HCT116 (cell line): ENCODE data around the gene GABBR2. TPM values are rescaled to one million over a fixed set of nuclear protein-coding genes. Genes with fewer than 3 reads are reported as not detected.

ENCODE experiments used
- ATAC-seq: fragments of 200-7000 bp; cut with Tn5 transposase; 2 replicates; pipeline ENCODE4 v1.9.1; 2020; ENCODE audit warnings: mild to moderate bottlenecking, moderate library complexity
- BruUV-seq: library from RNA; stranded (reverse); fragments of 400-500 nt; replicated peaks from 2 replicates; lab custom pipeline; 2021; lab: Mats Ljungman, UMichigan
- CTCF ChIA-PET: fragments of 300-600 bp; sonication (Branson Sonifier 250); formaldehyde crosslinking; loops from one replicate; lab custom pipeline; 2021; ENCODE audit warnings: antibody characterized with exemption; lab: Charles Lee
- POLR2A ChIA-PET: fragments of 300-600, 350-600 bp; sonication (Branson Sonifier 250); formaldehyde crosslinking; loops from one replicate; lab custom pipeline; 2021; ENCODE audit warnings: antibody characterized with exemption; lab: Charles Lee
- RAD21 ChIA-PET, 2 experiments: fragments of 300-600 bp; sonication (Branson Sonifier 250); formaldehyde crosslinking; loops; one replicate each; lab custom pipeline; 2023; ENCODE audit warnings: low total read pairs in 2 of 2; ENCODE audit not compliant: uncharacterized antibody in 2 of 2, unreplicated experiment in 2 of 2, low non-redundant PET in 1 of 2; lab: Charles Lee
- DNase-seq: peaks from one replicate; pipeline ENCODE4 v3.0.0-alpha.2; 2010; ENCODE audit warnings: low read depth, low spot score
- H2AFZ ChIP-seq: fragments of 200-600 bp; shearing (Covaris generic), sonication (generic); 2 replicates; pipeline ENCODE4 v1.6.1; 2017; ENCODE audit warnings: low read depth, mixed run types, mixed read lengths, antibody characterized with exemption, low read length; ENCODE audit not compliant: poor library complexity, severe bottlenecking
- H3K27ac ChIP-seq: 2 replicates; pipeline ENCODE4 v1.5.1; 2012; ENCODE audit warnings: low read depth, low read length
- H3K27me3 ChIP-seq: fragments of 200-600 bp; sonication (generic); 2 replicates; pipeline ENCODE4 v1.6.1; 2016; ENCODE audit warnings: mixed run types, low read length, mixed read lengths; ENCODE audit not compliant: insufficient read depth
- H3K36me3 ChIP-seq, 2 experiments: fragments of 200-500 bp in 1 of 2; fragments of 200-600 bp in 1 of 2; sonication (Bioruptor generic) in 1 of 2; sonication (generic) in 1 of 2; 2 replicates each; pipeline versions ENCODE4 v1.5.1 to v1.6.1; 2014 to 2016; ENCODE audit warnings: low read length in 2 of 2, inconsistent platforms in 1 of 2, mixed read lengths in 1 of 2, mixed run types in 1 of 2; ENCODE audit not compliant: insufficient read depth in 2 of 2, control insufficient read depth in 1 of 2
- H3K4me1 ChIP-seq, 2 experiments: fragments of 200-600 bp in 1 of 2; sonication (generic) in 1 of 2; 2 replicates each; pipeline versions ENCODE4 v1.5.1 to v1.6.1; 2012 to 2017; ENCODE audit warnings: low read length in 2 of 2, inconsistent platforms in 1 of 2, mild to moderate bottlenecking in 1 of 2, mixed read lengths in 1 of 2, mixed run types in 1 of 2, moderate library complexity in 1 of 2; ENCODE audit not compliant: insufficient read depth in 2 of 2, control insufficient read depth in 1 of 2
- H3K4me2 ChIP-seq: fragments of 200-600 bp; sonication (generic); 2 replicates; pipeline ENCODE4 v1.6.1; 2017; ENCODE audit warnings: mixed run types, low read length, mixed read lengths
- H3K4me3 ChIP-seq, 2 experiments: fragments of 200-600 bp in 1 of 2; sonication (generic) in 1 of 2; replicated peaks in 1 of 2; 2 replicates each; pipeline ENCODE4 v1.5.1; 2011 to 2016; ENCODE audit warnings: low read length in 2 of 2, control low read depth in 1 of 2, low read depth in 1 of 2, mild to moderate bottlenecking in 1 of 2, mixed read lengths in 1 of 2, mixed run types in 1 of 2
- H3K79me2 ChIP-seq: fragments of 200-600 bp; sonication (generic); 2 replicates; pipeline ENCODE4 v1.6.1; 2017; ENCODE audit warnings: mild to moderate bottlenecking, mixed run types, low read length, moderate library complexity, mixed read lengths; ENCODE audit not compliant: insufficient read depth
- H3K9ac ChIP-seq: fragments of 200-600 bp; sonication (generic); 2 replicates; pipeline ENCODE4 v1.6.1; 2016; ENCODE audit warnings: low read length, mixed read lengths
- H3K9me2 ChIP-seq: fragments of 200-600 bp; sonication (generic), shearing (Covaris generic); 2 replicates; pipeline ENCODE4 v1.6.1; 2017; ENCODE audit warnings: mixed run types, mild to moderate bottlenecking, moderate library complexity; ENCODE audit not compliant: insufficient read depth
- H3K9me3 ChIP-seq, 2 experiments: fragments of 200-500 bp in 1 of 2; fragments of 200-600 bp in 1 of 2; sonication (Bioruptor generic) in 1 of 2; sonication (generic) in 1 of 2; 2 replicates each; pipeline ENCODE4 v1.6.1; 2014 to 2017; ENCODE audit warnings: low read length in 2 of 2, mixed read lengths in 2 of 2, inconsistent platforms in 1 of 2, low read depth in 1 of 2, mild to moderate bottlenecking in 1 of 2, mixed run types in 1 of 2, moderate library complexity in 1 of 2; ENCODE audit not compliant: control insufficient read depth in 1 of 2, insufficient read depth in 1 of 2
- H4K20me1 ChIP-seq: fragments of 200-600 bp; sonication (generic), shearing (Covaris generic); 2 replicates; pipeline ENCODE4 v1.6.1; 2017; ENCODE audit warnings: mixed run types, mild to moderate bottlenecking, moderate library complexity; ENCODE audit not compliant: insufficient read depth
- CEBPB ChIP-seq: IDR thresholded peaks from 2 replicates; pipeline ENCODE4 v1.6.1; 2012; ENCODE audit warnings: low read depth
- ELF1 ChIP-seq: IDR thresholded peaks from 2 replicates; pipeline ENCODE4 v1.6.1; 2012; ENCODE audit warnings: low read depth, borderline replicate concordance
- JUND ChIP-seq: IDR thresholded peaks from 2 replicates; pipeline ENCODE4 v1.6.1; 2012
- POLR2A ChIP-seq: IDR thresholded peaks from 2 replicates; pipeline ENCODE4 v1.7.0; 2011; ENCODE audit warnings: borderline replicate concordance; ENCODE audit not compliant: insufficient read depth, insufficient read length; ENCODE audit errors: extremely low read depth
- POLR2AphosphoS5 ChIP-seq: IDR thresholded peaks from 2 replicates; pipeline ENCODE4 v1.6.1; 2011; ENCODE audit warnings: mild to moderate bottlenecking, low read depth, low read length, moderate library complexity
- SRF ChIP-seq: IDR thresholded peaks from 2 replicates; pipeline ENCODE4 v1.6.1; 2012; ENCODE audit warnings: low read depth
- ZNF274 ChIP-seq: fragments of 200-500 bp; sonication (Bioruptor generic); IDR thresholded peaks from 2 replicates; pipeline ENCODE4 v1.6.1; 2014; ENCODE audit warnings: mild to moderate bottlenecking, low read depth, low read length, inconsistent platforms
- intact Hi-C: fragments of 100-400 bp; cut with micrococcal nuclease; formaldehyde crosslinking; loops from 2 replicates; pipeline ENCODE4 v1.10.0; 2022
- total RNA-seq: library from RNA; stranded (reverse); gene quantifications from one replicate; pipeline ENCODE4 v1.2.1, GENCODE V29; 2021; ENCODE audit not compliant: unreplicated experiment
- TF ChIP-seq, protein P1 (sequence below): IDR thresholded peaks from 2 replicates; pipeline ENCODE4 v1.6.1; 2012
- TF ChIP-seq, protein P2 (sequence below): IDR thresholded peaks from 2 replicates; pipeline ENCODE4 v1.6.1; 2011; ENCODE audit warnings: mild to moderate bottlenecking, low read length, moderate library complexity; ENCODE audit not compliant: insufficient replicate concordance; ENCODE audit errors: extremely low read depth
- TF ChIP-seq, protein P3 (sequence below): IDR thresholded peaks from 2 replicates; pipeline ENCODE4 v1.6.1; 2012
- TF ChIP-seq, protein P4 (sequence below), 3 experiments: fragments of 200-600 bp in 1 of 3; sonication (generic) in 1 of 3; IDR thresholded peaks in 2 of 3; conservative IDR thresholded peaks in 1 of 3; 2 replicates each; pipeline ENCODE4 v1.5.1; 2012 to 2017; ENCODE audit warnings: low read depth in 2 of 3, low read length in 2 of 3, antibody characterized with exemption in 1 of 3, borderline replicate concordance in 1 of 3, control low read depth in 1 of 3, mild to moderate bottlenecking in 1 of 3, mixed read lengths in 1 of 3, mixed run types in 1 of 3, moderate library complexity in 1 of 3; ENCODE audit not compliant: insufficient read depth in 1 of 3

Gene GABBR2
- total RNA-seq, 1 experiment from 2014 or later = 0.15 TPM

DNA sequence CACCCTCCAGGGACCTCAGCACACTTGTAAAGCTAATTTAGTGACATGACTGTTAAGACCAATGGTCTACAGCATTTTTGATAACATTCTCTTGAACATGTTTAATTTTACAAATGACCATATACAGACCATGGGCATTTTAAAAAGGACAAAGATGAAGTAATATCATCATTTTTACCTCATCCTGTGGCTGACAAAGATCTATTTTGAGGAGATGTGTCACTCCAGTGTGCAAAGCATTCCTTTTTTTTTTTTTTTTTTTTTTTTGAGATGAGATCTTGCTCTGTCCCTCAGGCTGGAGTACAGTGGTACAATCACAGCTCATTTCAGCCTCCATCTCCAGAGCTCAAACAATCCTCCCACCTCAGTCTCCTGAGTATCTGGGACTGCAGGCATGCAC lies 335.1 kb downstream of the GABBR2 start:
- RAD21 ChIA-PET = no interaction called here
- Histone ChIP-seq H3K4me2 (no peak overlapping the region), H3K27ac (no peak overlapping the region)

More for the DNA sequence above, 335.1 kb downstream of the GABBR2 start:
- Histone ChIP-seq H4K20me1 (no peaks in the 10 kb centered on the region), H3K36me3 (no peaks in the 10 kb centered on the region), H3K27me3 (no peaks in the 10 kb centered on the region), H2AFZ (no peak overlapping the region), H3K79me2 (no peaks in the 10 kb centered on the region), H3K4me1 (peaks cover 0 to 8% of the 10 kb centered on the region in 2 experiments; a peak in 2 of 4 replicates), H3K4me3 (no peak overlapping the region), H3K9ac (no peak overlapping the region), H3K9me2 (no peaks in the 10 kb centered on the region), H3K9me3 (no peaks in the 10 kb centered on the region)
- ChIA-PET CTCF (no interaction called here), POLR2A (no interaction called here)
- BruUV-seq = no TSS peak
- ATAC-seq (no peak), DNase-seq (no peak)
- intact Hi-C loops = no loop called here
- TF ChIP-seq JUND (no peak), CEBPB (no peak), POLR2A (no peak), SRF (no peak), ELF1 (no peak), ZNF274 (no peak), POLR2AphosphoS5 (no peak)
- TF ChIP-seq, protein P1, sequence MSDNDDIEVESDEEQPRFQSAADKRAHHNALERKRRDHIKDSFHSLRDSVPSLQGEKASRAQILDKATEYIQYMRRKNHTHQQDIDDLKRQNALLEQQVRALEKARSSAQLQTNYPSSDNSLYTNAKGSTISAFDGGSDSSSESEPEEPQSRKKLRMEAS = no peak
- TF ChIP-seq, protein P2, sequence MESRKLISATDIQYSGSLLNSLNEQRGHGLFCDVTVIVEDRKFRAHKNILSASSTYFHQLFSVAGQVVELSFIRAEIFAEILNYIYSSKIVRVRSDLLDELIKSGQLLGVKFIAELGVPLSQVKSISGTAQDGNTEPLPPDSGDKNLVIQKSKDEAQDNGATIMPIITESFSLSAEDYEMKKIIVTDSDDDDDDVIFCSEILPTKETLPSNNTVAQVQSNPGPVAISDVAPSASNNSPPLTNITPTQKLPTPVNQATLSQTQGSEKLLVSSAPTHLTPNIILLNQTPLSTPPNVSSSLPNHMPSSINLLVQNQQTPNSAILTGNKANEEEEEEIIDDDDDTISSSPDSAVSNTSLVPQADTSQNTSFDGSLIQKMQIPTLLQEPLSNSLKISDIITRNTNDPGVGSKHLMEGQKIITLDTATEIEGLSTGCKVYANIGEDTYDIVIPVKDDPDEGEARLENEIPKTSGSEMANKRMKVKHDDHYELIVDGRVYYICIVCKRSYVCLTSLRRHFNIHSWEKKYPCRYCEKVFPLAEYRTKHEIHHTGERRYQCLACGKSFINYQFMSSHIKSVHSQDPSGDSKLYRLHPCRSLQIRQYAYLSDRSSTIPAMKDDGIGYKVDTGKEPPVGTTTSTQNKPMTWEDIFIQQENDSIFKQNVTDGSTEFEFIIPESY = no peak
- TF ChIP-seq, protein P3, sequence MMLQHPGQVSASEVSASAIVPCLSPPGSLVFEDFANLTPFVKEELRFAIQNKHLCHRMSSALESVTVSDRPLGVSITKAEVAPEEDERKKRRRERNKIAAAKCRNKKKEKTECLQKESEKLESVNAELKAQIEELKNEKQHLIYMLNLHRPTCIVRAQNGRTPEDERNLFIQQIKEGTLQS = no peak
- TF ChIP-seq, protein P4, sequence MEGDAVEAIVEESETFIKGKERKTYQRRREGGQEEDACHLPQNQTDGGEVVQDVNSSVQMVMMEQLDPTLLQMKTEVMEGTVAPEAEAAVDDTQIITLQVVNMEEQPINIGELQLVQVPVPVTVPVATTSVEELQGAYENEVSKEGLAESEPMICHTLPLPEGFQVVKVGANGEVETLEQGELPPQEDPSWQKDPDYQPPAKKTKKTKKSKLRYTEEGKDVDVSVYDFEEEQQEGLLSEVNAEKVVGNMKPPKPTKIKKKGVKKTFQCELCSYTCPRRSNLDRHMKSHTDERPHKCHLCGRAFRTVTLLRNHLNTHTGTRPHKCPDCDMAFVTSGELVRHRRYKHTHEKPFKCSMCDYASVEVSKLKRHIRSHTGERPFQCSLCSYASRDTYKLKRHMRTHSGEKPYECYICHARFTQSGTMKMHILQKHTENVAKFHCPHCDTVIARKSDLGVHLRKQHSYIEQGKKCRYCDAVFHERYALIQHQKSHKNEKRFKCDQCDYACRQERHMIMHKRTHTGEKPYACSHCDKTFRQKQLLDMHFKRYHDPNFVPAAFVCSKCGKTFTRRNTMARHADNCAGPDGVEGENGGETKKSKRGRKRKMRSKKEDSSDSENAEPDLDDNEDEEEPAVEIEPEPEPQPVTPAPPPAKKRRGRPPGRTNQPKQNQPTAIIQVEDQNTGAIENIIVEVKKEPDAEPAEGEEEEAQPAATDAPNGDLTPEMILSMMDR (IDR thresholded peaks at IDR 0.05 in 2 of 3, conservative IDR thresholded peaks at IDR 0.05 in 1 of 3; ENCODE audit: borderline replicate concordance in 1 of 3, insufficient read depth in 1 of 3, low read depth in 2 of 3, low read length in 2 of 3) = no peak
